Transverse colon (tissue), 4 donors: Measurements from ENCODE around the gene DDX56.

ENCODE experiments used
- CTCF ChIP-seq, 5 experiments: fragments of 200-600 bp in 3 of 5; fragments of 450-650 bp in 2 of 5; sonication (generic) in 3 of 5; IDR thresholded peaks; 1 replicate in 2 of 5; 2 replicates in 3 of 5; pipeline ENCODE4 v1.5.1; 2016 to 2017; ENCODE audit warnings: antibody characterized with exemption in 5 of 5, inconsistent platforms in 3 of 5, mild to moderate bottlenecking in 2 of 5, moderate library complexity in 1 of 5
- EP300 ChIP-seq: sonication (generic); formaldehyde crosslinking; IDR thresholded peaks from one replicate; pipeline ENCODE4 v1.6.1; 2017; ENCODE audit warnings: antibody characterized with exemption, low read depth
- POLR2A ChIP-seq: fragments of 450-650 bp; IDR thresholded peaks from one replicate; pipeline ENCODE4 v1.6.1; 2016; ENCODE audit warnings: antibody characterized with exemption, mild to moderate bottlenecking, moderate library complexity
- POLR2AphosphoS5 ChIP-seq, 3 donors: sonication (generic); formaldehyde crosslinking; IDR thresholded peaks; one replicate each; pipeline ENCODE4 v1.6.1; 2016; ENCODE audit warnings: antibody characterized with exemption in 3 of 3

DNA sequence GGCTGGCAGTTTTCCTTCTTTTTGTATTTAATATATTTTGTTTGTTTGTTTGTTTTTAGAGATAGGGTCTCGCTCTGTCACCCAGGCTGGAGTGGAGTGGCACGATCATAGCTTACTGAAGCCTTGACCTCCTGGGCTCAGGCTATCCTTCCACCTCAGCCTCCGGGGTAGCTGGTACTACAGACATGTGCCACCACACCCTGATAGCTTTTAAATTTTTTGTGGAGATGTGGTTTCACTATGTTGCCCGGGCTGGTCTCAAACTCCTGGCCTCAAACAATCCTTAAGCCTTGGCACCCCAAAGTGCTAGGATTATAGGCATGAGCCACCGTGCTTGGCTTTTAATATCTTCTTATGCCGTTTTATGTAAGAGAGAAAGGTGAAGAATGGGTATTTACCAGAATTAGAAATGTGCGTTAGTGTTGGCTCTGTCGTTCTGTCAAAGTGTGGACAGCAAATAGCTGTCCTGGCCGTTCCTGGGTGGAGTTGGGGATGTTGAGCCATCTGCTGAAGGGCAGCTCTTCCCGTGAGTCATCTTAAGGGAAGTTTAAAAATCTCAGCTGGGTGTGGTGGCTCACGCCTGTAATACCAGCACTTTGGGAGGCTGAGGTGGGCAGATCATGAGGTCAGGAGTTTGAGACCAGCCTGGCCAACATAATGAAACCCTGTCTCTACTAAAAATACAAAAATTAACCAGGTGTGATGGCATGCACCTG is 47.5 kb upstream of the DDX56 start:
- TF ChIP-seq POLR2A (no peak), EP300 (no peak), CTCF (IDR thresholded peaks at IDR 0.05) (no peak), POLR2AphosphoS5 (IDR thresholded peaks at IDR 0.05) (no peak)
